ENCODE data around the gene ARHGAP18.

The ARHGAP18 gene

DNA sequence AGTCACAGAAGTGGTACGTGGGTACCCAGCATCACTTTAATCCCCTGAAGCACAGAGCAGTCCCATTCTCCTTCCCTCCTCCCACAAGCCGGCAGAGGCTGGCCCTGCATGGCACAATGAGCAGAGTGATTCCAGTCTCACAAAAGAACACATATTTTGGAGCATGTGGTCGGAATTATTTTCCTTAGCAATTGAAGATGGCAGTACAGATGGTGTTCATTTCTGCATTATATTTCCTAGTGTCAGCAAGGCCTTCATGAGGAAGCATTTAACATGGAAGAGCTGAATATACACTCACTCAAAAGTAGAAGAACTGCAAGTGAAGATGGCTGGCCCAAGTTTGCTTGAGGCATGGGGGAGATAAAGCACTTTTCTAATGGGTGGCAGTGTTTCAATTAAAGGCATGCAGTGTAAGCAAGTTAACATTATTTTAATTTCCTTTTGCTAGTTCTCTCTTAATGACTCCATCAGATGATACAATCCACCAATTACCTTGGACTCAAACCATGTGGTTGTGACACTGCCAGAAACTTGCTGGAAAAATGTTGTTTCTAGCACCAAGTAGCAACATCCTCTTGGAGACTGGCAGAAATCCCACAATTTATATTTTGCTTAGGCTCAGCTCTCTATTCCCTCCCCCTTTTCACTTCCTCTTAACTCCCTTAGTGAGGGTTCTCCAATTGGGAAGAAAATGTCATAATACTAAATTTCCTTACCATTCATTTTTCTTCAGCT, 74.4 kb downstream of the ARHGAP18 start:
- DNase-seq (ENCODE audit: low spot score) = no peak
- TF ChIP-seq CTCF (conservative IDR thresholded peaks at IDR 0.05; ENCODE audit: low read depth) = no peak
- CTCF ChIA-PET = no interaction called here
- POLR2A ChIA-PET (ENCODE audit: low non-redundant PET) = no interaction called here
- H3K27ac ChIP-seq = no peak overlapping the region

DNA sequence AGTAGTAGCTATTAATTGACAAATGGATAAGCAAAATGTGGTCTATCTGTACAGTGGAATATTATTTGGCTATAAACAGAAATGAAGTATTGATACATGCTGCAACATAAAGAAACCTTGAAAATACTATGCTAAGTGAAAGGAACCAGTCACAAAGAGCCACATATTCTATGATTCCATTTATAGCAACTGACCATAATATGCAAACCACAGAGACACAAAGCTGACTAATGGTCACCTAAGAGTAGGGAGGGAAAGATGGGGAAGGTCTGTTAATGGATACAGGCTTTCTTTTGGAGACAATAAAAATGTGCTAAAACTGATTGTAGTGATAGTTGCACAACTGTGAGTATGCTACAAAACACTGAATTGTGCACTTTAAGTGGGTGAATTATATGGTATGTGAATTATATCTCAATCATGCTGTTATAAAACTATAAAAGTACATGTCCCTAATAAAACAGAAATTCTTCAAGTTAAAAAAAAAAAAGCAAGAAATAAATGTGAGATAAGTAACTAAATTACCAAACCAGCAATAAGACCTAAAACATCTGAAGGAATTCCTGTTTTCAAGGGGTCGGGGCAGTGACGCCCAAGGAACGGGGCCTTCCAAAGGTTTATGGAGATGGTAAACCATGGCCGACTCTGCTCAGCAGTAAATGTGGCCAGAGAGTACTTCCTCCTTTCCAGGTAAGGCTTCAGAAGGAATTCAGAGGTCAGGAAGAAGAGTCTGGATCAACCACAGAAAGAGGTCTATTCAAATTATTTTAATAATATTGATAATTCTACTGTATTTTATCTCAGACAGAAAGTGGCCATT, 75.4 kb downstream of the ARHGAP18 start:
- no peak overlapping the region for H3K27ac ChIP-seq
- ChIA-PET CTCF (interaction anchor here (0.6 kb wide), 2 partner anchors 49 to 1742 kb away, joined by 3 to 4 read pairs; no protein-coding TSS in a partner anchor), POLR2A (ENCODE audit: low non-redundant PET) (no interaction called here)
- DNase-seq (ENCODE audit: low spot score) = no peak
- TF ChIP-seq CTCF (conservative IDR thresholded peaks at IDR 0.05; ENCODE audit: low read depth) = no peak

- H3K27ac ChIP-seq = no peak overlapping the region
- TF ChIP-seq CTCF (conservative IDR thresholded peaks at IDR 0.05; ENCODE audit: low read depth) = no peak
- POLR2A ChIA-PET (ENCODE audit: low non-redundant PET) = no interaction called here
- CTCF ChIA-PET = interaction anchor here (0.7 kb wide), 1 partner anchor 24 kb away, joined by 3 read pairs; no protein-coding TSS in a partner anchor
- no peak for DNase-seq (ENCODE audit: low spot score)
These were observed 76.4 kb downstream of the ARHGAP18 start for GRCh38 chr6:129633529-129633928.

GRCh38 chr6:129632172-129632613, 77.8 kb downstream of the ARHGAP18 start:
- no peak for TF ChIP-seq CTCF (conservative IDR thresholded peaks at IDR 0.05; ENCODE audit: low read depth)
- DNase-seq (ENCODE audit: low spot score) = no peak
- ChIA-PET POLR2A (ENCODE audit: low non-redundant PET) (no interaction called here), CTCF (interaction anchor here (0.7 kb wide), 1 partner anchor 14 kb away, joined by 5 read pairs; no protein-coding TSS in a partner anchor)
- no peak overlapping the region for H3K27ac ChIP-seq

DNA sequence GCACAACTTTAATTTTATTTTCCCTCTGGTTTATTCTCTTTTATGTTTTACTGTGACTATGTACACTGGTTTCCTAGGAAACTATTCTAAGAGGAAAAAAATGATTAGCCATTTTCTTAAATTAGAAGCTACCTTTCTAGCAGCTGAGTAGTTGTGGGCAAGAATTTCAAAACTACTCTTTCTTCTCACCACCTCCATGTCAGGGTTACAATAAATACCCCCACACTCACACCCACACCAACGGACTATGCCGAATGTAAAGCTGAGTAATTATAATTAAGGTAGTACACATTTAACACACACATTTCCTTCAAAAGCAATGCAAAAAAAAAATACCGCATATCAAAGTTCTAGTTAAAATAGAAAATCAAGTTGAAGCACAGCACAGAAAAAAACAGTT, 78.9 kb downstream of the ARHGAP18 start:
- no peak for TF ChIP-seq CTCF (conservative IDR thresholded peaks at IDR 0.05; ENCODE audit: low read depth)
- CTCF ChIA-PET = no interaction called here
- no peak for DNase-seq (ENCODE audit: low spot score)
- POLR2A ChIA-PET (ENCODE audit: low non-redundant PET) = no interaction called here
- H3K27ac ChIP-seq = no peak overlapping the region

DNA sequence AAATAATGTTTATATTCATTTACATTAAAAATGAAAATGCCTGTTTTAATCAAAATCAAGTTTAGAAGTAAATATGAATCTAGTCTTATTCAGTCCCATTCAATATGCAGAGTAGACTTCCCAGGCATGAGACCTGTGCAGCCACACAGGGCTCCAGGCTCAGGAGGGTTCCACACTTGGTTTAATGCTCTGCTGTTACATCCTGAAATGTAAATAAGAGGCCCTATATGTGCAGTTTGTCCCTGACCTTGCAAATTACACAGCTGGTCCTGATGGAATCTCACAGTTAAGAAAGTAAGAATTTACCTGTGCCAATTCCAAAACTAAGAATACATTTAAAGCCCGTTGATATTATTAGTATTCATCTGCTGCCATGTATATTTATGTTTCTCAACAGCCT, 79.4 kb downstream of the ARHGAP18 start:
- no peak overlapping the region for H3K27ac ChIP-seq
- no peak for TF ChIP-seq CTCF (conservative IDR thresholded peaks at IDR 0.05; ENCODE audit: low read depth)
- no peak for DNase-seq (ENCODE audit: low spot score)
- ChIA-PET CTCF (interaction anchor here (0.7 kb wide), 1 partner anchor 85 kb away, joined by 4 read pairs; no protein-coding TSS in a partner anchor), POLR2A (ENCODE audit: low non-redundant PET) (no interaction called here)

All from RWPE1 (cell line).